NCI-H2029 treated with DMSO at 0.1 percent for 48 hours (cell line): Measurements from ENCODE around the gene FARS2.

Experiments used
- DNase-seq: peaks from one replicate; lab custom pipeline; 2025; lab: John Stamatoyannopoulos, UW

FARS2 gene

DNA sequence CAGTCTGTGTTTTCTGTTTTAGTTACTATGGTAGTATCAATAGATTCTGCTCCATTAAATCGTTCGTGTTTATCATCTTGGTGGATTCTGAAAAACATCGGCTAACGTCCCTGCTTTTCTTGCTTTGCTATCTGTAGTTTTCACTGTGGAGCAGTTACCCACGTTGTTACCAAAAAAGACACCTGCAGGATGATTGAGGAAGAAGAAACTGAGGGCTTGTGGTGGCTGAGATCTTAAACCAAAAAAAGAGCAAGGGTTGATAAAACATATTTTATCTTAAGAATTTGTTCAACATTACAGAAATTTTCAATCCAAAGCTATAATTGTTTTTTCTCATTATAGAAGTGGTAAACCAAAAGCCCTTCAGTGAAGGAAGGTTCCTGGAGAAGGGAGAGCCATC, 166.3 kb downstream of the FARS2 start:
- no peak for DNase-seq

DNA sequence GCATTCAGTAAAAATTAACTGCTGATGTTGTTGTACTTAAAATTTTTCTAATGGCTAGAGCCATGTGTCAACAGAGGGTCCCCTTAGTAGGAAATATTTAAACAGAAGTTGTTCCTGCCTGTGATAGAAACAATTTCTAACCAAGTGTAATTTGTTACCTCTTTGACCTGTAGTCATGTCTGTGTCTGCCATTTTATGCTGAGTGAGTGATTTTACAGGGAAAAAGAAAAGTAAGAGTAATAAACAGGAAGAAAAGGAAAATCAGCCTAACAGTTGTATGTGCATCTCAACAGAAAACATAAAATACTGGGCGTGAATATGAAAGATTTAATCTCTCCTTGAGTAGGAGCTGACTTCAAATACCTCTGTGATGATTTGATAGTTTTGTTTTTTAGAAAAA, 172.0 kb downstream of the FARS2 start:
- DNase-seq: no peak

DNA sequence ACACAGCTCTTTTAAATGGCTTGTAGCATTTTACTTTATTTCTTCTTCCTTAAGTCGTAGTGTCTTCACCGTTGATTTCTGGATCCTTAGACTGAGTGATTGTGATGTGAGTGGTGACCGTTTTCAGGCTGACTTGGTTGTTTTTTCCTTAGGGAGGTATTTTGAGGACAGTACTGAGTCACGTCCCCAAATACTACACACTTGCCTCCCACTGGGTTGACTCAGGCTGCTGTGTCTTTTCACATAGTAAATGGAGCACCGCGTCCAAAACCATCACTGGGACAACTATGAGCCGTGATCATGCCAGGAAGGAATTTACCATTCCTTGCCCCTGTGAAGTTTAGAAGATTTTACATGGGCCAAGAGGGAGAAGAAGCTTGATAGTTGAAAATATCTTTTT, 174.1 kb downstream of the FARS2 start:
- no peak for DNase-seq

DNA sequence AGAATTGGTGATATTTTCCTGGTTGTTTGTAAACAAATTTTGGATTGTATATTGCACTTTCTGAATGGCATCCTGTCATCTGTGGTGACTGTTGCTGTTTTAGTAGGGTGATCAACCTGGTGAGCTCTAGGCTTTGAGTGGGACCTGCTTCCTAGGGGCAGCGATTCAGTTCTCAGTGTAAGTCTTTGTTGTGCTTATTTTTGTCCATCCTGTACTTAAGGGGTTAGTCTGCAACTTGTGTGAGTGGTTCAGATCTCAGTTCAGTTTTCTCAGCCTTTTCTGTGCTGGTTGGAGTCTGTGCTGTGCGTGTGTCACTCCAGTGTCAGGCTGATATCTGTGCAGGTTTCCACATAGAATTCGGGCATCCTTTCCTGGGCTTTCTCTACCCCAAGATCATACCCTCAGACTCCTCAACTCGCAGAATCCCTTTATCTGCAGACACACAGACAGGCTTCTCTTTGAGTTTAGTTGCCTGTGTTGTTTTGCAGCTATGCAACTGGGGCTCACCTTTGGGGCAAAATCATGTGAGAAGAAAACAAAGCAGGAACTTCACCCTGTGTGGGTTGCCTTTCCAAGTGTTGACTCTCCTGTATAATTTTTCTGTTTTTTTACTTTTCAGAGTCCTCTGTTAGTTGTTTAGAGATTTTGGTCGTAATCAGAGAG, 177.7 kb downstream of the FARS2 start:
- no peak for DNase-seq

DNA sequence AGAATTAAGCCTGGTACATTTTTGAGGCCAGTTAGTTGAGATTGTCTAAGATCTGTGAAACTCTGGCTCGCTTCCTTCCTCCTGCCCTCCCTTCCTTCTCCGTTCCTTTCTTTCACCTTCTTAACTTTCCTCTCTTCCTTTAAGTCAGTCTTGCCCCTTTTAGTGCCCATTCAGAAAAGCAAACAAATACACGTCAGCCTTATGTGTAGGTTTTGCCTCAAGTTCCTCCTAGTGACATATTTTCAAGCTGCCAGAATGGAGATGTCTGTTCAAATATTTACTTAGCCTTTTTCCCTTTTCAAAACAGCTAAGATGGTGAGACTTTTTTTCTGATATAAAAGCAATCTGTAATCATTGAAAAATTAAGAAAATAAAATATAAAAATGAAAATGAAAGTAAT, 178.4 kb downstream of the FARS2 start:
- DNase-seq: peak; percentile 83

DNA sequence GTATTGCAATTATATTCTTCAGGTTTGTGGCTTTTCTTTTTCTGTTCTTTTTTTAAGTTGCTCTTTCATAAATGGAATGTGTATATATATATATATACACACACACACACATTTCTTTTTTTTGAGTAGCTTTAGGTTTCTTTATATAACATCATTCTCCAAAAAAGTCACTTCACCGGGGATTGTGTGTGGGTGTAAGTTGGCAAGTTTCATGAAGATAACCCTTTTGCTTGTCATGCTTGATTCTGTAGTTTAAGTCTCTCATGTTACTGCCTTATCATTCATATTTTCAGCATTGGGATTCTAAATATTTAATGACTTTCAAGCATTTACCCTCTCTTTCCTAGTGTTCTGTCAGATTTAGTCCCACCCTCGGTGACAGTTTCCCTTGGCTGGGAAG, 181.0 kb downstream of the FARS2 start:
- no peak for DNase-seq

DNA sequence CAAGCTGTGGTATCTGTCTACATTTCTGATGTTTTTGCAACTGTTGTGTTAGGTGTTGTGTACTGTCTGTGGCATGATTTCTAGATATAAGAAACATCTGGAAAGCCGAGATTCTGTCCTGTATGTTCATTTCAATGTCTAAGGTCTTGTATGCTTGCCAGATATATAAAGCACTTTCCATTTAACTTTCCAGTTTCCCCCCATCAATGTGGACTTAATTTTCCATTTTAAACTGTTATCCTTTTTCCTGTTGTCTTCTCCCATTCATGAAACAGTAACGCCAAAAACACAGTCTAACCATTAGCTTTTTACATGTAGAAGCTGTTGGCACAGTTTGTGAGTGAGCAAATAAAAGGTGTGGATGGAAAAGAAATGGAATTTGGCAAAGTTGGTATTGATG, 181.6 kb downstream of the FARS2 start:
- DNase-seq: peak; percentile 61

DNA sequence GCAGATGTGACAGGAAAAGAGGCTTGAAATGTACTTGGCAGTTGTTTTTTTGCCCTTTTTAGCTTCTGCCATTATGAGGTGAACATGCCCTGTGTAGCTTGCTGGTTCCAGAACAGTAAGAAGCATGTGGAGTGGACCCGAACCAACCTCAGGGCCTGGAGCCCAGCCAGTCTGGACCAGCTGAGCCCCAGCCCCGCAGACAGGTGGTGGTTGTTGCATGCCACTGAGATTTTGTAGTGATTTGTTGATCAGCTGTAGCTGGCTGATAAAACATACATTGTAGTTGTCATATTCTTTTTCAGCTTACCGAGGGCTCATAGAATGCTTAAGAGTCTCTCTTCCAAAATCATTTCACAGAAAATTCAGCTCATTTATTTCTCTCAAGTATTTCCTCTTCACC, 182.2 kb downstream of the FARS2 start:
- DNase-seq: peak; percentile 61

DNA sequence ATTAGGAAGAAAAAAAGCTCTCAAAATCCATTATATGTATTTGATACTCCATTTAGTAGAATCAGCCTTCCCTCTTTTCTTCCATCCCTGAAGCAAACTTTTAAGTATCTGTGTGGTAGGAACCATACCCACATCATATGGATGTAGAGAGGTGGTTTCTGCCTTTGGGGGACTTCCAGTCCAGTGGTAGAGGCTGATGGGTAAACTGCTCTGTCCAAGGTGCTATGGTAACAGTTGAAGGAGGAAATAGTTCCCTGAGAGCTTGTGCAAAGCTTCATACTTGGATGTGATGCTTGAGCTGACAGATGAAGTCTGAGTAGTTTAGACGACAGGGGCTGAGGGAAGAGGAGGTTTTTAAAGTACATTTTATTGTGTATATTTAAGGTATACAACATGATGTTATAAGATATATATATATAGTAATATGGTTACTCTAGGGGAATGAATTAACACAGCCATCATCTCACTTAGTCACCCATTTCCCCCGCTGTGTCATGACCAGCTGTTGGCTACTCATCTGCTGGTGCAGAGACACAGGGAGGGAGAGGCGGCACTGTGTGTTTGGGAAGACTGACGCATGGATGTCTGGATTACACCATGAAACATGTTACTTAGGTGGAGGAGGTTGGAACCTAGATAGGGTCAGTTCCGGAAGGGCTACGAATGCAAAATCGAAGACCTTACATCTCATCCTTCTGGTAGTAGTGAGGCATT, 185.2 kb downstream of the FARS2 start:
- DNase-seq: no peak

DNA sequence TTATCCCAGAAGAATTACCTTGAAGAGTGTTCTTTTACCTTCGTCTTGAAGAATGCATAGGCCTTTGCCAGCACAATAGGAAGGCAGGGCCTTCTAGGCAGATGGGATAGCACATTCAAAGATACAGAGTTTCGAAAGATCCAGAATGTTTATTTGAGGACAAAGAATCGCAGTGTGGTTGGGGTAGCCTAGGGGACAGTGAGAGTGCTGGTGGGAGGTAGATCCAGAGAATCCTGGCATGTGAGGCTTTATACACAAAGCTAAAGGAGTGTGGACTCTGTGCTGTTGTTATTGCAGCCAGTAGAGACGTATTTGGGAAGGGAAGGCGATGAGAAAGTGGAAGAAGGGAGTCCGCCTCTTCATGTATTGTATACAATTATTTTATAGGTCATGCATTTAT, 186.6 kb downstream of the FARS2 start:
- DNase-seq: no peak

DNA sequence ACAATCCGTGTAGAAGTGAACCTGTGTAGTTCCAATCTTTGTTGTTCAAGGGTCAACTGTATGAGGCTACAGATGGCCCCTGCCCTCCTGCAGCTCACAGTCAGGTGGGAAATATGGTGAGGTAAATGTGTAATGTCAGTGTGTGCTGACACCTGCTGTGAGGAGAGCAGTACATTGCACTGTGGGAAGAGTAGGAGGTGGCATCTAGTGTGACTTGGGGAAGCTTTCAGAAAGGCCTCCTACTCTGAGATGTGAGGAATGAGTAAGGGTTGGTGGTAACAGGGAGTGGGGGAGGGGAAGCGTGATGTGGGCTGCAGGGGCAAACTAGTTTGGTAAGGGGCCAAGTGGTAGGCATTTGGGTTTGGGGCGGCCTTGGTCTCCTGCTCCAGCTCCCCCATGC, 188.8 kb downstream of the FARS2 start:
- DNase-seq: no peak

DNA sequence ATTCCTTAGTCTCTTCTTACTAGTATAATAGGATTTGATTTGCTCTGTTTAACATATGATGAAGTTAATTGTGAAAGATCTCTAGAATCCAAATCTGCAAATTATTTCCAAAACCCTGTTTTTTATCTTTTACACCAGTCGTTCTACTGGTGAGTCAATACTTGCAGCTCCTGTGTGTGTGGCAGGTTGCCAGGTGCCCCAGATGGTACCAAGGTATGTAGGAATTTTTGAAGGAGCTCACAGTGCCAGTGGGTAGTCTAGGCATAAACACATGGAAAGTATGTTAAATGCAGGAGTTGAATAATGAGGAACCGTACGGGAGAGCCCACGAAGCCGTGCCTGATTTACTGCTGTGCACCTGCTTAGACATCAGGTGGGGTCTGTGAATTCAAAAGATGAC, 192.2 kb downstream of the FARS2 start:
- no peak for DNase-seq

DNA sequence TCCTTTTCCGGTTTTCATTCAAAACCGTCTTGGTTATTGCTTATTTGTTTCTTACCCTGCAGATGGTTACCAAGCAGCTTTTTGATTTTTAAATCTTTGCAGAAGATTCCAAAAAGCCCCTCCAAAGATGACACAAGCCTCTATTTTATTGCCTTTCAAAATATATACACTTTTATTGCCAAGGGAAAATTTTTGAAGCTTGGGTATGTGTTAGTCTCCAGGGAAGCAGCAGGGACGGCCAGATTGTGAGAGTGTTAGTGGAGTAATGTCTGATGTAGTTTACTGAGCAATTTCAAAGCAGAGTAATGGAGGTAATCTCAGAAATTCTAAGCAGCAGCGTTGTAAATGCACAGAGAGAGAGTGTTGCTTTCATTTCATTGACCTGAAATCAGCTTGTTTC, 193.8 kb downstream of the FARS2 start:
- no peak for DNase-seq

DNA sequence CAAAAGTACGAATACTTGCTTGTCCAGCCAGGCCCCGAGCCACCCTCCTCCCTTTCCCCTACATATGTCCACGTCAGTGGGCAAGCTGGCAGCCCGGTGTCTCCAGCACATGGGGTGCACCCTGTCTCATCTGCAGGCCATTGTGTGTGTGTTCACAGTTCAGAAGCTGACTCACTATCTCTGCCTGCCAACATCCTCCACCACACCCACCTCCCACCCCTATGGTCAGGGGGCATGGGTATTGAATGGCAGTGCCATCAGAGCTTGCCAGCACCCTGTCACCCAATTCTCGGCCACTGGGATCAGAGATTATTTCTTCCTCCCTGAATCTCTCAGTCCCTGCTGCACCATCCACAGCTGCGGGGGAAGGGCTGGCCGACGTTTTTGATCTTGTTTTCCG, 195.7 kb downstream of the FARS2 start:
- peak; percentile 96 for DNase-seq

DNA sequence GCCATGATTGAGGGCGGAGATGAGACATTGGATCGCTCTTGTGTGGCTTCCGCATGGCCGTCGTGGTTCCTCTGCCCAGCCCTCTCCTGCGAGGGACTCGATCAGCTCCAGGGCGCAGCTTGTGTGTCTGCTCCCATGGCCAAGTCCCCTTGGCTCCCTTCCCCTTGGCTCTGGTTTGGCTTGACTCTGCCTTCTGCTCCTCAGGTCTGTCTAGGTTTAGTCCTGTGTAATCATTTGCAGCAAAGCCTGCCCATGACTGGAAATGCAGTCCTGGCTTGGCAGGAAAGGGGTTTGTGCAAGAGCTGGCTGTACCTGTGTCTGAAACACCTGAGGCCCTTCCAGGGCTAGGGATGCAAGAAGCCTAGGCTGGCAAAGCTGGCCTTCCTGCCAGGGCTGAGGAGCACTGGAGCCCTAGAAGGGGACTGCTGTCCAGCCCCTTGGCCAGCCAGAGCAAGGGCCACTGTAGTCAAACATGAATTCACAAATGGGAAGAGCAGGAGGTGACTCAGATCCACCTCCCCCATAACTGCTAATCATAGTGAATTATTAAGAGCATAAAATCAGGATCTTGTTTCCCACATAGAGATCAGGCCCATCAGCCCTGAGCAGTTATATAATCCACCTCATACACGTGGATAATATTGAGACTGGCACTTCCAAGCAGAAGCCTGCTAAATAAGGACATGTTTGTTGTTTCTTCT, 196.8 kb downstream of the FARS2 start:
- peak; percentile 99 for DNase-seq

DNA sequence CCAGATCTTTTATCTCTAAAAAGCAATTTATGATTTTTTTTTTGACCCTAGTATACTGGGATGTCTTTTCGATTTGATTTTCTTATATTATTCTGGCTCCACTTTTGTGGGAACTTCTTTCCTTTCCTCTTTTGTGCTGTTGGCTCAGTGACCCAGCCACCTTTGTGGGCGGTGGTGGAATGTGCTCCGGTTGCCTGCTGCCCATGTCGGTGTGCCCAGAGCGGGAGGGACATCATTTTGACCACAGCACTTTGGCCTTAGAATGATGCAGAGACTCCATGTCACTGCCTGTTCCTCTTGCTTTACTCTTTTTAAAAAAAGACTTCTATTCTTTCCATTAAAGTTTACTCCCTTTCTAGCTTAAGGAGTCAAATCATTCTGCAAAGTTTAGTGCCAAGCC, 198.0 kb downstream of the FARS2 start:
- DNase-seq: no peak

DNA sequence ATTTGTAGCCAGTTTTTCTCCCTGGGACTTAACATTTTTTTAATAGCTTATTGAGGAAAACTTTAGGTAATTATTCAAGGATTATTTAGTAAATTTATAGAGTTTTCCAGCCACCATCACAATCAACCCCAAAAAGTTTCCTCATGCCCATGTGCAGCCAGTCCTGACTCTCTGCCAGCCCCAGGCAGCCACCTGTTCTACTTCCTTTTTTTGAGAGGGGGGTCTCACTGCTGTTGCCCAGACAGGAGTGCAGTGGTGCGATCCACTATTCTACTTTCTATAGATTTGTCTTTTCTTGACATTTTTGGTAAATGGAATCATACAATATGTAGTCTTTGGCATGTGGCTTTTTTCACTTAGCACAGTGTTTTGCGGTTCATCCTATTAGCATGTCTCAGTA, 200.1 kb downstream of the FARS2 start:
- DNase-seq: no peak

DNA sequence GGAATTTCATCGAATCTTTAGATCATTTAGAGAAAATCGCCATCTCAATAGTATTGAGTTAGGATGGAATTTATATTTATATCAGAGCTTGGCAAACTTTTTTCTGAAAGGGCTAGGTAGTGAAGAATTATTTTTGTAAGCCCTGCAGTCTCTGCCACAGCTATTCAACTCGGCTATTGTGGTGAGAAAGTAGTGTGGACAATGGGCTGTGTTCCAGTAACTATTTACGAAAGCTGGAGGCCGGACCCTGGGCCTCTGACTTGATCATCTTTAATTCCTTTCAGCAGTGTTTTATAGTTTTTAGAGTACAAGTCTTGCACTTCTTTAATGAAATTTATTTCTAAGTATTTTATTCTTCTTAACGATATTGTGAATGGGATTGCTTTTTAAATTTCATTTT, 201.5 kb downstream of the FARS2 start:
- no peak for DNase-seq

DNA sequence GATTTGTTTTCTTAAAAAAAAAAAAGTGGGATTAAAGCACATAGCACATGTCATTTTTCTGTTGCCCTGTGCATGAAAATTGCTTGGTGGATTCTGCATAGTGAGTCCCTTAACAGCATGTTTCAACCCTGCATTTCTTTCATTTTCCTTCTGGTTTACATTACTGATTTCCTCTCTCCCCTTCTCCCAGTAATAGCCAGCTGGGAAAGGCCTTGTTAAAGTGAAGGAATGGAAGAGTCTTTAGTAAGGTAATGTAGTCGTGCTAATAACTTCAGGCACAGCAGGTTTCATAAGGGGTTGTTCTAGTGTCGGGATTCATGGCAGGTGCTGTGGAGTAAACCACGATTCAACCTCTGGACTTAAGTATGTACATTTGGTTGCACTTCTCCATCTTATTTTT, 202.4 kb downstream of the FARS2 start:
- no peak for DNase-seq

DNA sequence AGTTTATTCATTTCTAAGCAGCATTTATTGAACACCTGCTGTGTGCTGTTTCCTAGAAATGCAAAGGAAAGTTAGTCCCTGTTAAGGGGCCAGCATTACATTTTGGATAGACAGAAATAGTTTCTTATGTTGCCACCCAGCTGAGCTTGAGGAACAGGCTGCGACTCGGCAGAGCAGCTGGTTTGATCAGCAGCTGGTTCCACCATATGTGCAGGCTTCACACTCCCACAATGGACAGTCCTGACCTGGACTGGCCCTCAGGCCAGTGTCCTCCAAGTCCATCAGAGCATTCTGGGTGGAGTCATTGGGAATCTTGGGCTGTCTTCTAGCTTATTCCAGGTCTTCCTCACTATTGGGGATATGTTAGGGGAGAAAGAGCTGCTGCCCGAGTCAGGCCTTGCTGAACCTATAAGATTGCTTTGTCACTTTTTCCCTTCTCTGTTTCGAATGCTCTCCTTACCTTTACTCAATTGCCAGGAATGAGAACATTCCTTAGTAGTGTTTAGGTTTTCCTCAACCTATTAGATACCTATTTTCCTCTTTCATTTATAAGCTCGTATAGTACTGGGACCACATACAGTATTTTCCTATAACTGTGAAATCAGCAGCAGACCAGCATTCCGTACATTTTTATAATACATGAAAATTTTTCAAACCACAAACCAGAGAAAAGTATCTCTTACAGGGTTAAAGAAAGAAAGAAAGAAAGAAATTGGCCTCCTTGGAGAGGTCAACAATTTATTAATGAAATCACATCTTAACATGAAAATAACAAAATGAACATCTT, 203.0 kb downstream of the FARS2 start:
- DNase-seq: no peak

DNA sequence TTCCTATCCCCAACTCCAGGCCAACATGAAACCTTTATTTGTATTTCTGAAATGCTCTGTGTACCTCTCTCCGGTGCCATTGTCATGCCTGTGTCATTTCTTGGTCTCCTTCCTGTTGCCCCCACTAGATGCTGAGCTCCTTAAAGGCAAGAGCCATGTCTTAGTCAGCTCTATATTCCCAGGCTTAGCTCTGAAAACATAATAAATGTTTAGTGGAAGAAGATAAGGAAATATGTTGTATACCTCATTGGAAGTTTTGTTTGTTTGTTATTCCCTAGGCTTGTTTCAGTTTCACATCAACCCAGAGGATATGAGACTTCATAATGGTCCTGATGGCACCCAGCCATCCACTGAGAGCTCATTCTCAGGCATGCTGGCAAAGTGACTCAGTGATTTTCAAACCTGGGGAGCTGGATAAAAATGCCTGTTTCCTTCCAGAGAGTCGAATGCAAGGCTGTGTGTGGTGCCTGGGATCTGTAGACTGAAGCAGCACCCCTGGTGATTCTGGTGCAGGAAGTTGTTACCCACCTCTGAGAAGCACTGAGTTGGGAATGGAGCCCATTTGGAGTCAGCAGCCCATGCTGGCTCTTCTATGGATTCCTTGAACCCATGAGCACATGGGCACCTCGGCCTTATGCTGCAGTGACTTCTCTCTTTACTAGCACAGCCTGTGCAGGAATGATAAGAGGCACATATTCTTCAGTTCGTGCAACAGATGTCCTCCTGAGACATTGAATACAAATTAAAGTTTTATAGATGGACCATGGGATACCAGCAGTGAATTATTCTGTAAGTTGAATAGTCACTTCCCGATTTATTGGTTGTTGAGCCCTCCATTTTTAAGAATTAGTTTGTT, 205.2 kb downstream of the FARS2 start:
- peak; percentile 84 for DNase-seq

DNA sequence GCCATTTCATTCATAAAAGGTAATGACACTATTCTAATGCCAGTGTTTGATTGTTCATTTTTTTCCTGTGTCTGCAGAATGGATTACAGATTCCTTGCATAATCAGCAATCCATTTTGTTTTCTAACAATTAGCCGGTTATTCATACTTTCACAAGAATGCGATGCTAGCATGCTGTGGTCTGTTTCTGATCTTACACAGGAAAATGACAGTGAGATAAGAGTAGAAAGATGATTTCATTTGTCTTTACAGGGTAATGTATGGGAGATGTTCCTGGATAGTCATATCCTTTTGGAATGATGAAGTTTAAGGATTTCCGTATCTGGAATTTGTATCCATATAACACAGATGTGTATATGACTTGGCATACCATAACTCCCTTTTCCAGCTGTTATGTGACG, 207.3 kb downstream of the FARS2 start:
- DNase-seq: no peak
